HepG2 (cell line): ENCODE measurements around the gene EPS8. TPM values are rescaled to one million over a fixed set of nuclear protein-coding genes. Genes with fewer than 3 reads are reported as not detected.

Experiments used
- ARID3A ChIP-seq: IDR thresholded peaks from 2 replicates; pipeline ENCODE4 v1.6.1; 2012; ENCODE audit warnings: low read depth, low read length, improper control_type of control experiment
- BCL6 ChIP-seq: IDR thresholded peaks from 2 replicates; pipeline ENCODE4 v1.6.1; 2016; ENCODE audit warnings: missing genetic modification reagents, missing compliant biosample characterization
- FOSL2 ChIP-seq: sonication (generic); formaldehyde crosslinking; IDR thresholded peaks from 2 replicates; pipeline ENCODE4 v1.4.0; 2020; ENCODE audit warnings: missing genetic modification reagents
- FOXJ3 ChIP-seq: sonication (generic); formaldehyde crosslinking; IDR thresholded peaks from 2 replicates; pipeline ENCODE4 v1.4.0; 2020; ENCODE audit warnings: missing genetic modification reagents, mild to moderate bottlenecking, borderline replicate concordance
- POGZ ChIP-seq: sonication (generic); formaldehyde crosslinking; IDR thresholded peaks from 2 replicates; pipeline ENCODE4 v1.4.0; 2020; ENCODE audit warnings: mild to moderate bottlenecking, missing genetic modification reagents
- REST ChIP-seq, 2 experiments: IDR thresholded peaks; 2 replicates each; pipeline ENCODE4 v1.6.1; 2011 to 2012; ENCODE audit warnings: low read length in 2 of 2, borderline replicate concordance in 1 of 2, low read depth in 1 of 2, mild to moderate bottlenecking in 1 of 2, moderate library complexity in 1 of 2
- SKI ChIP-seq: fragments of 450-650 bp; IDR thresholded peaks from one replicate; pipeline ENCODE4 v1.6.1; 2018; ENCODE audit warnings: mild to moderate bottlenecking; ENCODE audit not compliant: partially characterized antibody
- SOX6 ChIP-seq, 2 experiments: fragments of 450-650 bp in 1 of 2; sonication (generic) in 1 of 2; formaldehyde crosslinking in 1 of 2; IDR thresholded peaks; 2 replicates each; pipeline versions ENCODE4 v1.4.0 to v1.6.1; 2017 to 2020; ENCODE audit warnings: antibody characterized with exemption in 1 of 2, mild to moderate bottlenecking in 1 of 2, missing genetic modification reagents in 1 of 2
- TGIF2 ChIP-seq: IDR thresholded peaks from 2 replicates; pipeline ENCODE4 v1.6.1; 2016; ENCODE audit warnings: control low read depth, missing compliant biosample characterization
- ZBTB25 ChIP-seq: IDR thresholded peaks from 2 replicates; pipeline ENCODE4 v1.6.1; 2018; ENCODE audit warnings: missing genetic modification reagents
- ZBTB38 ChIP-seq: sonication (generic); formaldehyde crosslinking; IDR thresholded peaks from 2 replicates; pipeline ENCODE4 v1.5.1; 2020; ENCODE audit warnings: mild to moderate bottlenecking, missing genetic modification reagents
- ZKSCAN8 ChIP-seq: IDR thresholded peaks from 2 replicates; pipeline ENCODE4 v1.6.1; 2016; ENCODE audit warnings: borderline replicate concordance, missing genetic modification reagents, missing compliant biosample characterization
- ZNF280D ChIP-seq: sonication (generic); formaldehyde crosslinking; IDR thresholded peaks from 2 replicates; pipeline ENCODE4 v1.5.1; 2020; ENCODE audit warnings: mild to moderate bottlenecking, missing genetic modification reagents
- ZNF737 ChIP-seq: sonication (generic); formaldehyde crosslinking; IDR thresholded peaks from 2 replicates; pipeline ENCODE4 v1.5.0; 2020; ENCODE audit warnings: missing genetic modification reagents, mild to moderate bottlenecking, borderline replicate concordance
- polyA plus RNA-seq, 8 experiments: library from polyadenylated mRNA; depleted of rRNA in 3 of 8; stranded (reverse) in 7 of 8; unstranded in 1 of 8; fragments of >200 nt; fragmentation: Illumina TruSeq in 4 of 8; extraction: Trizol in 4 of 8; gene quantifications; 2 replicates each; pipeline versions ENCODE4 v1.2.1 to v1.2.3, GENCODE V29; 2011 to 2016; ENCODE audit warnings: low read depth in 4 of 8, missing spikeins in 1 of 8, mixed read lengths in 1 of 8; ENCODE audit not compliant: insufficient read depth in 1 of 8
- total RNA-seq, 5 experiments: library from RNA; depleted of rRNA; stranded (reverse); fragments of >200 nt; fragmentation: Illumina TruSeq; extraction: Trizol; gene quantifications; 2 replicates each; pipeline ENCODE4 v1.2.3, GENCODE V29; 2016; ENCODE audit warnings: low read depth in 1 of 5

Gene EPS8
- total and polyA plus RNA-seq, 2 of the 13 experiments (the other 11 are each of a cell fraction or from before 2014, with no cell fraction given) = 37.1 to 43.4 TPM

- 0 out of 2 replicates have a peak, but pooled peaks have one; percentile 44 for TF ChIP-seq ZKSCAN8 (CRISPR knock-in tag)
- no peak; the same call in 1 of the 2 replicates for TF ChIP-seq ZBTB25
- TF ChIP-seq POGZ (CRISPR knock-in tag) = peak; percentile 90
- TF ChIP-seq FOSL2 (CRISPR knock-in tag) = peak; percentile 91
- TF ChIP-seq ZBTB38 = no peak
- TF ChIP-seq TGIF2 = no peak
- no peak for TF ChIP-seq SOX6 (IDR thresholded peaks at IDR 0.05)
- peak; percentile 82 for TF ChIP-seq SOX6 (CRISPR knock-in tag; IDR thresholded peaks at IDR 0.05)
- TF ChIP-seq ZNF280D (CRISPR knock-in tag) = 0 out of 2 replicates have a peak, but pooled peaks have one; percentile 53
- TF ChIP-seq FOXJ3 = peak; percentile 65; the same call in 1 of the 2 replicates
- no peak for TF ChIP-seq ZNF737
- peak; percentile 40; the same call in 1 of the 2 replicates for TF ChIP-seq BCL6 (CRISPR knock-in tag)
- TF ChIP-seq ARID3A = peak; percentile 84
- TF ChIP-seq SKI = peak; percentile 27
- TF ChIP-seq REST (IDR thresholded peaks at IDR 0.05; ENCODE audit: borderline replicate concordance in 1 of 2, low read depth in 1 of 2, low read length in 2 of 2) = peak in 1 of 2 experiments; percentile 18; a peak in 1 of 4 replicates
Observed at GRCh38 chr12:15629108-15629507, 160.1 kb downstream of the EPS8 start (continued).
